Lung (tissue), 12 donors: ENCODE measurements around the gene LMO1. TPM values are rescaled to one million over a fixed set of nuclear protein-coding genes. Genes with fewer than 3 reads are reported as not detected.

ENCODE experiments used
- ATAC-seq: fragments of 200-7000 bp; cut with Tn5 transposase; one replicate; pipeline ENCODE4 v1.9.1; 2020; ENCODE audit warnings: moderate number of reproducible peaks; ENCODE audit not compliant: insufficient read depth, low FRiP score
- DNase-seq, 3 donors: peaks; one replicate each; pipeline ENCODE4 v3.0.0-alpha.2; 2013 to 2017
- H3K27ac ChIP-seq, 2 donors: one replicate each; pipeline ENCODE4 v1.5.1; 2013; ENCODE audit warnings: mild to moderate bottlenecking in 2 of 2, moderate library complexity in 2 of 2, control low read depth in 1 of 2, inconsistent platforms in 1 of 2, low read depth in 1 of 2, low read length in 1 of 2
- H3K27me3 ChIP-seq, 3 donors: one replicate each; pipeline ENCODE4 v1.5.1; 2013; ENCODE audit warnings: low read length in 2 of 3; ENCODE audit not compliant: control insufficient read depth in 3 of 3, insufficient read depth in 3 of 3
- H3K36me3 ChIP-seq, 4 donors: one replicate each; pipeline ENCODE4 v1.5.1; 2013; ENCODE audit warnings: low read length in 4 of 4, mild to moderate bottlenecking in 1 of 4, moderate library complexity in 1 of 4; ENCODE audit not compliant: control insufficient read depth in 4 of 4, insufficient read depth in 4 of 4
- H3K4me1 ChIP-seq, 5 donors: one replicate each; pipeline ENCODE4 v1.5.1; 2013; ENCODE audit warnings: low read length in 5 of 5, mild to moderate bottlenecking in 2 of 5, moderate library complexity in 1 of 5; ENCODE audit not compliant: control insufficient read depth in 5 of 5, insufficient read depth in 5 of 5
- H3K4me3 ChIP-seq: one replicate; pipeline ENCODE4 v1.5.1; 2013; ENCODE audit warnings: mild to moderate bottlenecking, control low read depth, moderate library complexity
- H3K9ac ChIP-seq, 2 donors: one replicate each; pipeline ENCODE4 v1.5.1; 2013; ENCODE audit warnings: low read length in 2 of 2, control low read depth in 1 of 2; ENCODE audit not compliant: insufficient read depth in 1 of 2
- H3K9me3 ChIP-seq, 4 donors: one replicate each; pipeline ENCODE4 v1.5.1; 2013; ENCODE audit warnings: low read length in 3 of 4, mild to moderate bottlenecking in 1 of 4, moderate library complexity in 1 of 4; ENCODE audit not compliant: control insufficient read depth in 4 of 4, insufficient read depth in 3 of 4
- WGBS, 2 donors: extraction: QIAGEN DNeasy Blood & Tissue Kit; methylation state at CpG; one replicate each; pipeline ENCODE4 v1.1.7; 2013; 5-methylcytosine and 5-hydroxymethylcytosine counted together
- polyA plus RNA-seq, 2 donors: library from polyadenylated mRNA; stranded (reverse); fragments of 200-250 nt; gene quantifications; one replicate each; pipeline ENCODE4 v1.2.1, GENCODE V29; 2013
- total RNA-seq, 2 donors: library from RNA; depleted of rRNA in 1 of 2; stranded (reverse); fragments of >200 nt in 1 of 2; gene quantifications; one replicate each; pipeline ENCODE4 v1.2.1, GENCODE V29; 2014 to 2021
- TF ChIP-seq, protein P1 (sequence below): IDR thresholded peaks from 2 replicates; pipeline ENCODE4 v1.5.1; 2012; ENCODE audit warnings: mild to moderate bottlenecking; ENCODE audit errors: control extremely low read depth, extremely low read depth
- donor health status: control.
- donor health status: control.
- donor health status: Bipolar disorder and iron deficiency.
- donor health status: healthy.
- donor health status: DM: yes; HTN: yes; CAD: no.

LMO1 gene
- total and polyA plus RNA-seq, 4 donors, result 0.26 to 0.34 TPM; not detected in 2

DNA sequence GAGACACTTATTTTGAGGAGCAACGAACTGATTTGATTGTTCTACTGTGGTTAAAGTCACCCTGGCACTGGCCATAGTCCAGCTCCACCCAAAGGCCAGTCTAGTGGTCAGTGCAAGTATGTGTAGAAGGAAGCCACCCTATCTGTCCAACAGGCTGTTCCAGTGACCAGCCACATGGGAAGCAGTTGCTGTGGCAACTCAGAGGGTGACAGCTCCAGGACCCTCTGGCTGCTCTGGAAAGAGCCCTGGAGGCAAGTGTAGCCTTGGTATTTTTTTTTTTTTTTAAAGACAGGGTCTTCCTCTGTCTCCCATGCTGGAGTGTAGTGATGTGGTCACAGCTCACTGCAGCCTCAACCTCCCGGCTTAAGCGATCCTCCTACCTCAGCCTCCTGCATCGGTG lies 27.8 kb downstream of the LMO1 start:
- WGBS, 2 donors, result 87 to 92% methylated on average over 4 of the region's 4 CpGs
- Histone ChIP-seq H3K9ac (no peak overlapping the region), H3K4me1 (no peaks in the 10 kb centered on the region), H3K27me3 (no peaks in the 10 kb centered on the region), H3K27ac (no peak overlapping the region), H3K36me3 (no peaks in the 10 kb centered on the region), H3K4me3 (no peak overlapping the region), H3K9me3 (no peaks in the 10 kb centered on the region)
- TF ChIP-seq, protein P1, sequence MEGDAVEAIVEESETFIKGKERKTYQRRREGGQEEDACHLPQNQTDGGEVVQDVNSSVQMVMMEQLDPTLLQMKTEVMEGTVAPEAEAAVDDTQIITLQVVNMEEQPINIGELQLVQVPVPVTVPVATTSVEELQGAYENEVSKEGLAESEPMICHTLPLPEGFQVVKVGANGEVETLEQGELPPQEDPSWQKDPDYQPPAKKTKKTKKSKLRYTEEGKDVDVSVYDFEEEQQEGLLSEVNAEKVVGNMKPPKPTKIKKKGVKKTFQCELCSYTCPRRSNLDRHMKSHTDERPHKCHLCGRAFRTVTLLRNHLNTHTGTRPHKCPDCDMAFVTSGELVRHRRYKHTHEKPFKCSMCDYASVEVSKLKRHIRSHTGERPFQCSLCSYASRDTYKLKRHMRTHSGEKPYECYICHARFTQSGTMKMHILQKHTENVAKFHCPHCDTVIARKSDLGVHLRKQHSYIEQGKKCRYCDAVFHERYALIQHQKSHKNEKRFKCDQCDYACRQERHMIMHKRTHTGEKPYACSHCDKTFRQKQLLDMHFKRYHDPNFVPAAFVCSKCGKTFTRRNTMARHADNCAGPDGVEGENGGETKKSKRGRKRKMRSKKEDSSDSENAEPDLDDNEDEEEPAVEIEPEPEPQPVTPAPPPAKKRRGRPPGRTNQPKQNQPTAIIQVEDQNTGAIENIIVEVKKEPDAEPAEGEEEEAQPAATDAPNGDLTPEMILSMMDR, result no peak
- ATAC-seq, result no peak
- no peak for DNase-seq

DNA sequence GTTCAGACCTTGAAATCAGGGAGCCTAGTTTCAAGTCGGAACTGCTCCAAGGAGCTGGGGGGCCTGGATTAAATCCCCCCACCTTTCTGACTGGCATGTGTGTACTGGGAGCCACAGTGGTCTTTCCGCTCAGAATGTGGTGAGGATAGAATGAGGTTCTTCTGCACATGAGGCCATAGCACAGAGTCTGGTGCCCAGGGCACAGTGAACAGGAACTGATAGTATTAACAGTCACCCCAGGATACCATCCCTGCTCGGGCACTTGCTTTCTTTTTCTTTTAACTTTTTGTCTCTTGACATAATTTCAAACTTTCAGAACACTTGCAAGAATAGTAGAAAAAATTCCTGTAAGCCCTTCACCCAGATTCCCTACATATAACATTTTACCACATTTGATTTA lies 28.8 kb downstream of the LMO1 start:
- Histone ChIP-seq H3K9ac (no peak overlapping the region), H3K4me1 (no peaks in the 10 kb centered on the region), H3K27me3 (no peaks in the 10 kb centered on the region), H3K36me3 (no peaks in the 10 kb centered on the region), H3K27ac (no peak overlapping the region), H3K4me3 (no peak overlapping the region), H3K9me3 (no peaks in the 10 kb centered on the region)
- TF ChIP-seq, protein P1, result no peak
- ATAC-seq, result no peak
- no peak for DNase-seq
- 69 to 79% methylated on average over 3 of the region's 3 CpGs for WGBS, 2 donors

DNA sequence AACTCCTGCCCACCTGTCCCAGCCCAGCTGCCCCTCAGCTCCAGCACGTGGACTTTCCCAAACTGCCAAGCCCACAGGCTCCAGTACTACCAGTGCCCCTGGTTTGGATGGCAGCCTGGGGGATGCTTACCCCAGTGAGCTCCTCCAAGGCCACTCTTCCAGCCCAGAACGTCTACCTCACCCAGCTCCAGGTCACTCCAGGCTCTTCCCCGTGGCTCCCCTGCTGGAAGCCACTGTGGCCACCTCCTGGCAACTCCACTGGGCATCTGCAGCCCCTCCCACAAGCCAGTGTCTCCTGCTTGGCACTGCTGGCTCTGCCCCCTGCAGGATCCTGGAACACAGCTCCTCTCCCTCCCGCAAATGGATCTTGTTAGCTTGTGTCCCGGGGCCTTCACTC lies 29.3 kb downstream of the LMO1 start:
- Histone ChIP-seq H3K27ac (no peak overlapping the region), H3K4me1 (peaks cover 0 to 4% (median 1%) of the 10 kb centered on the region in 5 donors), H3K4me3 (no peak overlapping the region), H3K9me3 (no peaks in the 10 kb centered on the region), H3K27me3 (no peaks in the 10 kb centered on the region), H3K36me3 (no peaks in the 10 kb centered on the region), H3K9ac (no peak overlapping the region)
- DNase-seq (no peak), ATAC-seq (no peak)
- TF ChIP-seq, protein P1, result no peak
- WGBS, 2 donors, result 72 to 87% methylated on average over 5 of the region's 5 CpGs
